ENCODE data around the gene PSAT1.

DNA sequence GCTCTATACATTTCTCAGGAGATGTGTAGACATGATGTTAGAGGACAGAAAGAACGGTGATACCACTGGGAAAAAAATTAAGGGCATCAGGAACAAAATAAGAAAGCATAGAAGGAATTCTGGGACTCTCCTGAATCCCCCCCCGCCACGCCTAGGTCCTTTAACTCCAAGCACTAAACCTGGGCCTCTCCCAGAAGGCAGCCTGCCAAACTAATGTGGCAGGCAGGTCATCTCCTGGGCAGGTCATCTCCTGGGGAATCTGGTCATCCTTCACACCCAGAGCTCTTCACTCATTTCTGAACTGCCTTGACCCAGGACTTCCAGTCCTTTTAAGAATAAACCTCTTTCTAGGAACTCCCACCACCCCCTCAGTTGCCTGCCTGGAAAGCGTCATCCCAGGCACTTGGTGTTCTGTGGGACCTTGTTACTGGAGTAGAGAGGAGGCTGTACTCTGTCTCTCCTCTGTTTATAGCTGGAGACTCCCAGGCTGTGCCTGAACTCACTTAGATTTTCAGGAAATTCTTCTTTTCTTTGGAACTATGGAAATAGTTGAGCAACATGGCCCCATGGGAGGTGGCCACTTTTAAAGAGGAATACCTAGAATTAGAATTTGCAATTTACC lies 24.1 kb downstream of the PSAT1 start:
- TF ChIP-seq POLR2AphosphoS5 (IDR thresholded peaks at IDR 0.05; ENCODE audit: low read depth, low read length), result no peak
- TF ChIP-seq TAF1 (IDR thresholded peaks at IDR 0.05; ENCODE audit: borderline replicate concordance, insufficient read depth, low read length), result no peak
